ENCODE data around the gene PTPRN2.

- TF ChIP-seq CTCF (IDR thresholded peaks at IDR 0.05): no peak
- no peak for TF ChIP-seq POLR2A (IDR thresholded peaks at IDR 0.05)
These were observed 1037.9 kb downstream of the PTPRN2 start for GRCh38 chr7:157549612-157550299.
